ENCODE results near the gene AIP. TPM values are rescaled to one million over a fixed set of nuclear protein-coding genes. Genes with fewer than 3 reads are reported as not detected.
A peak's percentile ranks its signal among the peaks of the same experiment; 100 is the strongest.

Gene AIP
- total RNA-seq, 1 experiment from 2014 or later = 35.6 TPM

- Histone ChIP-seq H3K56ac (ENCODE audit: insufficient read length, low read depth, low read length) (no peak overlapping the region), H2BK12ac (ENCODE audit: insufficient read length, low read depth, low read length) (no peak overlapping the region), H4K8ac (replicated peaks; ENCODE audit: insufficient read length, low read depth, low read length) (no peak overlapping the region), H3K9me3 (ENCODE audit: control insufficient read depth, low read depth, low read length) (no peaks in the 10 kb centered on the region), H3K4me1 (ENCODE audit: insufficient read depth, low read length) (no peaks in the 10 kb centered on the region), H2BK20ac (ENCODE audit: low read depth, low read length, poor library complexity, severe bottlenecking) (no peak overlapping the region), H2BK15ac (ENCODE audit: low read depth, low read length) (no peak overlapping the region), H4K5ac (ENCODE audit: insufficient read length, low read depth, low read length) (no peak overlapping the region), H2AFZ (ENCODE audit: low read length) (no peak overlapping the region), H3K27me3 (ENCODE audit: insufficient read depth, low read length) (no peaks in the 10 kb centered on the region), H3K9ac (ENCODE audit: extremely low read depth, insufficient read length, low read length) (no peak overlapping the region), H3K23ac (ENCODE audit: insufficient read length, low read depth, low read length) (no peak overlapping the region), H3K79me2 (ENCODE audit: insufficient read depth, low read length) (no peaks in the 10 kb centered on the region), H4K91ac (ENCODE audit: insufficient read length, low read depth, low read length) (no peak overlapping the region), H3T11ph (ENCODE audit: low read length) (no peak overlapping the region), H2AK5ac (ENCODE audit: insufficient read length, low read length) (no peak overlapping the region), H3K4me2 (ENCODE audit: insufficient read depth, insufficient read length, low read length) (peak overlapping the region; percentile 79), H2BK120ac (ENCODE audit: low read depth, low read length, poor library complexity, severe bottlenecking) (no peak overlapping the region), H3K4ac (ENCODE audit: low read depth, low read length) (no peak overlapping the region), H3K14ac (ENCODE audit: insufficient read depth, low read length) (no peak overlapping the region), H3K23me2 (ENCODE audit: insufficient read length, low read depth, low read length, poor library complexity, severe bottlenecking) (peaks cover 4% of the 10 kb centered on the region), H4K20me1 (ENCODE audit: control insufficient read depth, insufficient read depth, insufficient read length) (no peaks in the 10 kb centered on the region), H3K79me1 (ENCODE audit: insufficient read depth, low read depth, low read length, poor library complexity, severe bottlenecking) (no peaks in the 10 kb centered on the region), H3K18ac (ENCODE audit: insufficient read length, low read depth, low read length) (no peak overlapping the region), H2BK5ac (ENCODE audit: insufficient read length, low read length) (no peak overlapping the region), H3K27ac (ENCODE audit: insufficient read length, low read depth, low read length) (no peak overlapping the region)
- WGBS (ENCODE audit: extremely low coverage, insufficient read length, low lambda C conversion rate) = no CpG with 5 or more reads among the region's 28 CpGs
- DNase-seq = no peak
- no peaks in the 10 kb centered on the region for H3K9me3 Mint-ChIP-seq
- no peak for TF ChIP-seq CTCF (conservative IDR thresholded peaks at IDR 0.05)
- peaks cover 0 to 11% of the 10 kb centered on the region in 2 experiments; a peak in 3 of 4 replicates for H3K4me1 Mint-ChIP-seq
- H3K27me3 Mint-ChIP-seq (ENCODE audit: low read depth) = peaks cover 5% of the 10 kb centered on the region; the same call in 1 of the 2 replicates
- H3K4me3 Mint-ChIP-seq = peak overlapping the region; percentile 84 to 94
- peaks cover 10 to 29% (median 28%) of the 10 kb centered on the region in 3 experiments; a peak in 5 of 7 replicates for H3K36me3 Mint-ChIP-seq (ENCODE audit: insufficient read depth in 1 of 3, low read depth in 3 of 3)
- H3K27ac Mint-ChIP-seq = no peak overlapping the region; a peak in 1 of 7 replicates
Measured at GRCh38 chr11:67441731-67442351, 41.0 kb upstream of the AIP start.

Data from H9 (cell line).